Adipocyte (in vitro differentiated cells): Measurements from ENCODE around the gene KCND1.

Source experiments
- DNase-seq: peaks from one replicate; pipeline ENCODE4 v3.0.0-alpha.2; 2015; ENCODE audit warnings: low read depth
- H3K27me3 ChIP-seq: replicated peaks from 2 replicates; pipeline ENCODE4 v1.7.0; 2013; ENCODE audit warnings: mild to moderate bottlenecking, low read length, moderate library complexity; ENCODE audit not compliant: control insufficient read depth, insufficient read depth
- H3K36me3 ChIP-seq: 2 replicates; pipeline ENCODE4 v1.7.0; 2013; ENCODE audit warnings: low read length, mild to moderate bottlenecking, moderate library complexity; ENCODE audit not compliant: control insufficient read depth, insufficient read depth, severe bottlenecking
- H3K4me1 ChIP-seq: 2 replicates; pipeline ENCODE4 v1.7.0; 2013; ENCODE audit warnings: mild to moderate bottlenecking, low read length, moderate library complexity; ENCODE audit not compliant: control insufficient read depth, insufficient read depth
- H3K4me3 ChIP-seq: 2 replicates; pipeline ENCODE4 v1.7.0; 2013; ENCODE audit warnings: mild to moderate bottlenecking, low read length, moderate library complexity
- H3K9ac ChIP-seq: 2 replicates; pipeline ENCODE4 v1.7.0; 2013; ENCODE audit warnings: mild to moderate bottlenecking, low read length, moderate library complexity
- H3K9me3 ChIP-seq: 2 replicates; pipeline ENCODE4 v1.7.0; 2013; ENCODE audit warnings: mild to moderate bottlenecking, low read length, moderate library complexity; ENCODE audit not compliant: control insufficient read depth

Gene KCND1

DNA sequence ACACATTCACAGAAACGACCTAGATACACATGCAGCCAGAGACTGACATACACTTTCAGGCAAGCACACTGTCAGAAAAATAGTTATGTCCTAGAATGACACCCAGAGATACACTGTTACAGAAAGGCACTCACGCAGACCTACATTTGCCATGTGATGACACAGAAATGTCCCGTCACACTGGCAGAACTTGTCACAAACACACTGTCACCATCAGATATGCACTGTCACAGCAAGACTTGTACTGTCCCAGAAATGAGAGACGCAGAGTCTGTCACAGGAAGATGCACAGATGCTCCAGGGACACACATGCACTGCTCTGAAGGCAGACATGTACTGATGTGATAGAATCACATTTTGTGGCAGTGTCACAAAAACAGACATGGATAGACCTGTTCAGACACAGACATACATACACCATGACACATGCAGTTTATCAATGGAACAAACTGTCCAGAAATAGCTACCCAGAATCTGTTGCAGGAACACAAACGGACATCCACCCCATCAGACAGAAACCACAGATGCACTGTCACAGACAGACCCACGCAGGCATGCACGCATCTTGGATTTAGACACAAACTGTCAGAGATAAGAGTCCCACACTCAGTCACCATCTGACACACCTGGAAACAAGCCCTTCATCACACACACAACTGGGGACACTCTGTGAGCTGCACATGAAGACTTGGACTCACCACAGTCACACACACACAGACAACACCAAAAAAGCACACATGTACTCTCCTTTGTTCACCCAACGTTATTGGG, 51.5 kb downstream of the KCND1 start:
- no peak for DNase-seq
- no peak overlapping the region for H3K4me3 ChIP-seq

DNA sequence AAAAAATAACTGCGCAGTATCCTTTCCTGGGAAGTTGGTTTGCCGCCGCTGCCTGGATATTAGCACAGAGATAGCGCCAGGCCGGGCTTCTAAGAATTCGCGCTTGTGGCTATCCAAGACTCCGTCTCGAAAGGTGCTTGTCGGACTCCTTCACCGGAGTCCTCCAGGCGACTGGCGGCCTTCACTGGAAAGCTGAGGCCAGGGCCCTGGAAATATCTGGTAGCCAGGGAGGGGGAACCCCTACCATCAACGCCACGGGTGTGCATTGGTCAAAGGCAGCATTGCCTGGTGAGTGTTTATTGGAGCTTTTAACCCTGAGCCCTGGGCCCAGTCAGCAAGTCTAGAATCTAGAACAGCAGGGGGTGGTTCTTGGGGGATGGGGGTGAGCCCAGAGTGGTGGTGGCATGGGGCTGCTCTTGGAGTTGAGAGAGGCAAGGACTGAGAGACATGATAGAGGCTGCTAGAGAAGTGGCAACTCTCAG, 52.2 kb downstream of the KCND1 start:
- peak overlapping the region; percentile 19 for H3K9ac ChIP-seq
- H3K4me3 ChIP-seq, result peak overlapping the region; percentile 67
- no peaks in the 10 kb centered on the region for H3K9me3 ChIP-seq
- no peak for DNase-seq
- H3K36me3 ChIP-seq, result peaks cover 23% of the 10 kb centered on the region
- peaks cover 16% of the 10 kb centered on the region for H3K4me1 ChIP-seq
- no peaks in the 10 kb centered on the region for H3K27me3 ChIP-seq

More for the DNA sequence above, 51.5 kb downstream of the KCND1 start:
- H3K9me3 ChIP-seq, result no peaks in the 10 kb centered on the region
- H3K9ac ChIP-seq, result no peak overlapping the region
- no peaks in the 10 kb centered on the region for H3K27me3 ChIP-seq
- H3K4me1 ChIP-seq, result peaks cover 16% of the 10 kb centered on the region
- peaks cover 25% of the 10 kb centered on the region for H3K36me3 ChIP-seq

DNA sequence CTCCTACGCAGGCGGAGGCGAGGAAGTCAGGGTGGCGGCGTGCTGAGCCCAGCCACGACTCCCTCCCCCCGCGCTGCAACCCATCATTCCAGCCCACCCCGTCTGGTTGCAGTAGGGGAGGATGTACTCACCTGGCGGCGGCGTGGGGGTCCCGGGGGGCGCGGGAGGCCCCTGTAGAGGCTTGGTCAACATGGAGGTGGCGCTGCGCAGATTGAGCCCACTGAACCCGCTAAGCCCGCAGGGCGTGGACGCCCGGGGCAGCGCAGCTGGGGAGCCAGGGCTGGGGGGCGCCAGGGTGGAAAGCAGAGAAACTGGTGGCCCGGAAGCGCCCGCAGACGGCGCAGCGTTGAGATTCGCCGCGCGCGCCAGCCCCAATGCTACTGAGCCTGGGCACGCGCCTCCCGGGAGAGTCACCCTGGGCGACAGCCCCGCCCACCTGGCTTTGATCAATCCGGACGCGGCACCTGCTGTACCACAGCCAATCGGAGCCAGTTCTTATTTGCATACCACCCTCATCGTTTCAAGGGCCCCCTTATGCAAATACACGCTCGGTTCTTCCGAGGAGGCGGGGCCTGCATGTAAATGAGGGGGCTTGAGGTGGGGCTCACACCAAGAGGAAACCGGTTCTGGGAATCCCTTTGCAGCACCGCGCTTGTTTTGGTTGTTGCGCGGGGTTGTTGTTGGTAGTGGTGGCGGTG, 52.9 kb downstream of the KCND1 start, which contains the start of gene PIM2:
PIM2 (minus strand) TSS at position 382 of the 698 bp plus-strand sequence; CDS start at position 192, 190 bp downstream.
- peaks cover 18% of the 10 kb centered on the region for H3K36me3 ChIP-seq
- DNase-seq, result peak; percentile 81
- no peaks in the 10 kb centered on the region for H3K27me3 ChIP-seq
- H3K9ac ChIP-seq, result peak within 1 kb of the TSS; percentile 60
- H3K4me3 ChIP-seq, result peak within 1 kb of the TSS; percentile 67
- no peaks in the 10 kb centered on the region for H3K9me3 ChIP-seq
- H3K4me1 ChIP-seq, result peaks cover 16% of the 10 kb centered on the region

- no peaks in the 10 kb centered on the region for H3K9me3 ChIP-seq
Observed at GRCh38 chrX:48918301-48918642, 53.4 kb downstream of the KCND1 start.

GRCh38 chrX:48917139-48918001, 54.3 kb downstream of the KCND1 start:
- H3K4me3 ChIP-seq, result no peak overlapping the region

More at GRCh38 chrX:48918301-48918642, 53.4 kb downstream of the KCND1 start:
- peaks cover 13% of the 10 kb centered on the region for H3K36me3 ChIP-seq
- peaks cover 16% of the 10 kb centered on the region for H3K4me1 ChIP-seq
- H3K27me3 ChIP-seq, result no peaks in the 10 kb centered on the region
- peak overlapping the region; percentile 60 for H3K9ac ChIP-seq
- no peak for DNase-seq
- peak overlapping the region; percentile 67 for H3K4me3 ChIP-seq

GRCh38 chrX:48914593-48915493, 56.8 kb downstream of the KCND1 start:
- Histone ChIP-seq H3K9ac (no peak overlapping the region), H3K4me3 (no peak overlapping the region), H3K36me3 (no peaks in the 10 kb centered on the region), H3K9me3 (no peaks in the 10 kb centered on the region), H3K4me1 (peaks cover 10% of the 10 kb centered on the region), H3K27me3 (no peaks in the 10 kb centered on the region)
- DNase-seq, result no peak

More at GRCh38 chrX:48917139-48918001, 54.3 kb downstream of the KCND1 start:
- H3K9ac ChIP-seq, result no peak overlapping the region
- peak; percentile 90 for DNase-seq
- H3K36me3 ChIP-seq, result peaks cover 4% of the 10 kb centered on the region
- H3K4me1 ChIP-seq, result peaks cover 16% of the 10 kb centered on the region
- no peaks in the 10 kb centered on the region for H3K27me3 ChIP-seq
- no peaks in the 10 kb centered on the region for H3K9me3 ChIP-seq

GRCh38 chrX:48913605-48914366, 57.9 kb downstream of the KCND1 start:
- Histone ChIP-seq H3K9ac (no peak overlapping the region), H3K4me1 (peaks cover 4% of the 10 kb centered on the region), H3K4me3 (no peak overlapping the region), H3K9me3 (no peaks in the 10 kb centered on the region), H3K27me3 (no peaks in the 10 kb centered on the region), H3K36me3 (no peaks in the 10 kb centered on the region)
- DNase-seq, result no peak

DNA sequence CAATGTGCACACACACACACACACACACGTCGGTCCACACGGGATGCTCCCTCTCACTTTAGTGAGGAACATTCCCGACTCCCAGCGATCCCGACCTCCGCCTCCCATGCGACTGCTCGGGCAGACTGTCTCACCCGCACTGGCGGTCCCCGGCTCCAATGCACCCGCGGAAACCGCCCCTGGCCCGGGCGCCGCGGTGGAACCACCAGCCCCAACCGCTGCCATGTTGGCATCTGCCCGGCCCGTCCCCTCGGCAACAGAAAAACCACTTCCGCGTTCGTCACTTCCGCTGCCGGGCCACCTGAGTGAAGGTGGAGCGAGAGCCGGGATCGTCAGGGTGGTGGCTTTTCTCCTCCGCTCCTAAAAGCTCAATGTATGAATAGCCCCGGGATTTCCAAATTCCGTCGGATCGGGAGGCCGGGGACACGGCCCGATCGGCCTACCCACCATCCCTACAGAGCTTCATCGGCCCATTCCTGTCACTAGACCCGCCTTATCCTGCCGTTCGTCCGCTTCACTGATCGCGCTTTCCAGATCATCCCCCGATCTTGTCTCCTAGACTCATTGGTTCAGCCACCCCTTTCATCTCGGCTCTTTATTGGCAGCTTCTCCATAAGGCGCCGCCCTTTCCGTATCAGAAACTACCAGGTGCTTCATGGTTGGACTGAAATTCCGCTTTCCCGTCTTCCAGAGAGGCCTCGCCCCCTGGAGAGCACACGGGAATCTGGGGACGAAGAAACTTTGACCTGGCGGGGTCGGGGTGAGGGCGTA, 60.0 kb downstream of the KCND1 start, which contains the start of gene SLC35A2:
SLC35A2 (minus strand) TSS at position 235 of the 771 bp plus-strand sequence; CDS start at position 225, 10 bp downstream.
- no peaks in the 10 kb centered on the region for H3K4me1 ChIP-seq
- peak within 1 kb of the TSS; percentile 89 for H3K4me3 ChIP-seq
- no peaks in the 10 kb centered on the region for H3K27me3 ChIP-seq
- H3K9me3 ChIP-seq, result no peaks in the 10 kb centered on the region
- DNase-seq, result peak; percentile 82
- no peaks in the 10 kb centered on the region for H3K36me3 ChIP-seq
- H3K9ac ChIP-seq, result peak within 1 kb of the TSS; percentile 86
